Prostate gland (tissue), 2 donors: ENCODE data around the gene ACRBP. TPM values are rescaled to one million over a fixed set of nuclear protein-coding genes. Genes with fewer than 3 reads are reported as not detected.

ENCODE experiments used
- DNase-seq: peaks from one replicate; pipeline ENCODE4 v3.0.0-alpha.2; 2019; ENCODE audit warnings: low spot score
- H3K27ac ChIP-seq, 2 donors: fragments of 200-600 bp; sonication (generic); 2 replicates each; pipeline ENCODE4 v1.5.1; 2017 to 2019
- H3K27me3 ChIP-seq: fragments of 200-600 bp; sonication (generic); replicated peaks from 2 replicates; pipeline ENCODE4 v1.5.1; 2019; ENCODE audit not compliant: insufficient read depth
- H3K36me3 ChIP-seq, 2 donors: fragments of 200-600 bp; sonication (generic); 1 replicate in 1 of 2; 2 replicates in 1 of 2; pipeline versions ENCODE4 v1.5.1 to v1.8.1; 2017 to 2019
- H3K4me1 ChIP-seq: fragments of 200-600 bp; sonication (generic); replicated peaks from 2 replicates; pipeline ENCODE4 v1.5.1; 2019
- H3K4me3 ChIP-seq, 2 donors: fragments of 200-600 bp; sonication (generic); 2 replicates each; pipeline ENCODE4 v1.5.1; 2017 to 2019
- H3K9me3 ChIP-seq: fragments of 200-600 bp; sonication (generic); 2 replicates; pipeline ENCODE4 v1.5.1; 2017
- POLR2A ChIP-seq: fragments of 450-650 bp; IDR thresholded peaks from one replicate; pipeline ENCODE4 v1.6.1; 2016; ENCODE audit warnings: antibody characterized with exemption, mild to moderate bottlenecking
- POLR2AphosphoS5 ChIP-seq: sonication (generic); formaldehyde crosslinking; IDR thresholded peaks from one replicate; pipeline ENCODE4 v1.6.1; 2017; ENCODE audit warnings: antibody characterized with exemption
- WGBS: methylation state at CpG from one replicate; pipeline ENCODE4 v1.1.5; 2018; 5-methylcytosine and 5-hydroxymethylcytosine counted together
- intact Hi-C: fragments of 100-400 bp; cut with DNase I; formaldehyde crosslinking; loops from one replicate; pipeline ENCODE4 v1.14.2; 2022
- total RNA-seq, 2 donors: library from RNA; depleted of rRNA; stranded (reverse); fragments of >200 nt; gene quantifications; one replicate each; pipeline ENCODE4 v1.1.0, GENCODE V29; 2016
- TF ChIP-seq, protein P1 (sequence below), 4 experiments: fragments of 200-600 bp in 2 of 4; fragments of 450-650 bp in 2 of 4; sonication (generic) in 2 of 4; IDR thresholded peaks; 1 replicate in 3 of 4; 2 replicates in 1 of 4; pipeline ENCODE4 v1.5.1; 2016 to 2019; ENCODE audit warnings: antibody characterized with exemption in 4 of 4, mild to moderate bottlenecking in 2 of 4, moderate library complexity in 2 of 4

Gene ACRBP
- total RNA-seq, 2 donors from 2014 or later = 2.3 to 49.6 TPM

- intact Hi-C loops = loop anchor here (5.0 kb wide), 1 partner anchor 154 kb away; the partner anchor contains the start of gene PTMS
- H3K4me3 ChIP-seq = no peak overlapping the region
Observed at GRCh38 chr12:6613015-6613775, 34.0 kb downstream of the ACRBP start.

GRCh38 chr12:6612652-6613014, 34.6 kb downstream of the ACRBP start:
- Histone ChIP-seq H3K36me3 (no peaks in the 10 kb centered on the region), H3K9me3 (no peaks in the 10 kb centered on the region), H3K27me3 (no peaks in the 10 kb centered on the region), H3K4me3 (no peak overlapping the region), H3K27ac (peak overlapping the region; percentile 86 to 94), H3K4me1 (peaks cover 14% of the 10 kb centered on the region)
- intact Hi-C loops = loop anchor here (5.0 kb wide), 1 partner anchor 155 kb away; the partner anchor contains the start of gene PTMS
- DNase-seq = no peak
- TF ChIP-seq POLR2AphosphoS5 = no peak
- 8% methylated on average over 7 of the region's 7 CpGs for WGBS

More at GRCh38 chr12:6613015-6613775, 34.0 kb downstream of the ACRBP start:
- H3K27me3 ChIP-seq = no peaks in the 10 kb centered on the region
- H3K27ac ChIP-seq = peak overlapping the region; percentile 86 to 94
- H3K4me1 ChIP-seq = peaks cover 14% of the 10 kb centered on the region
- WGBS = under 1% methylated on average over 17 of the region's 17 CpGs
- peak; percentile 60 for TF ChIP-seq POLR2AphosphoS5
- TF ChIP-seq, protein P1, sequence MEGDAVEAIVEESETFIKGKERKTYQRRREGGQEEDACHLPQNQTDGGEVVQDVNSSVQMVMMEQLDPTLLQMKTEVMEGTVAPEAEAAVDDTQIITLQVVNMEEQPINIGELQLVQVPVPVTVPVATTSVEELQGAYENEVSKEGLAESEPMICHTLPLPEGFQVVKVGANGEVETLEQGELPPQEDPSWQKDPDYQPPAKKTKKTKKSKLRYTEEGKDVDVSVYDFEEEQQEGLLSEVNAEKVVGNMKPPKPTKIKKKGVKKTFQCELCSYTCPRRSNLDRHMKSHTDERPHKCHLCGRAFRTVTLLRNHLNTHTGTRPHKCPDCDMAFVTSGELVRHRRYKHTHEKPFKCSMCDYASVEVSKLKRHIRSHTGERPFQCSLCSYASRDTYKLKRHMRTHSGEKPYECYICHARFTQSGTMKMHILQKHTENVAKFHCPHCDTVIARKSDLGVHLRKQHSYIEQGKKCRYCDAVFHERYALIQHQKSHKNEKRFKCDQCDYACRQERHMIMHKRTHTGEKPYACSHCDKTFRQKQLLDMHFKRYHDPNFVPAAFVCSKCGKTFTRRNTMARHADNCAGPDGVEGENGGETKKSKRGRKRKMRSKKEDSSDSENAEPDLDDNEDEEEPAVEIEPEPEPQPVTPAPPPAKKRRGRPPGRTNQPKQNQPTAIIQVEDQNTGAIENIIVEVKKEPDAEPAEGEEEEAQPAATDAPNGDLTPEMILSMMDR (IDR thresholded peaks at IDR 0.05) = peak in 1 of 4 experiments; percentile 25
- no peak for TF ChIP-seq POLR2A
- H3K36me3 ChIP-seq = no peaks in the 10 kb centered on the region
- H3K9me3 ChIP-seq = no peaks in the 10 kb centered on the region
- peak; percentile 81 for DNase-seq

DNA sequence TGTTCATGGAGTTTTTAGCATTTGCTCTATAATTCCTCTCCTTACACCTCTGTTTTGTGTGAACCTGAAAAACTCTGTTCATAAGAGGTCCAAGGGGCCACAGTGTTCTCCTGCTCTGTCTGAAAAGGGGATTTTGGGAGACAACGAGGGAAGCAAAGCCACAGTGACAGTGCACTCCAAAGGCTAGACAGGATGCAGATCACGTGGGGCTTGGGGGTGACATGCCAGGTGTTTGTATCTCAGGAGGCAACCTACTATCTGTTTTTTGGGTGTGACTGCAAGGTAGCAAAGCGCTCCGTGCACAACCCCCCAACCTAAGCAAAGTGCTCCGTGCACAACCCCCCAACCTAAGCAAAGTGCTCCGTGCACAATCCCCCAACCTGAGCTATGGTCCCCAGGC, 35.0 kb downstream of the ACRBP start:
- Histone ChIP-seq H3K36me3 (no peaks in the 10 kb centered on the region), H3K27ac (peak overlapping the region; percentile 86 to 94), H3K4me1 (peaks cover 14% of the 10 kb centered on the region), H3K4me3 (no peak overlapping the region), H3K9me3 (no peaks in the 10 kb centered on the region), H3K27me3 (no peaks in the 10 kb centered on the region)
- DNase-seq = no peak
- intact Hi-C loops = loop anchor here (5.0 kb wide), 1 partner anchor 155 kb away; the partner anchor contains the start of gene PTMS
- TF ChIP-seq POLR2AphosphoS5 (no peak), POLR2A (no peak)
- TF ChIP-seq, protein P1 (IDR thresholded peaks at IDR 0.05) = no peak
- WGBS = 48% methylated on average over 6 of the region's 6 CpGs

DNA sequence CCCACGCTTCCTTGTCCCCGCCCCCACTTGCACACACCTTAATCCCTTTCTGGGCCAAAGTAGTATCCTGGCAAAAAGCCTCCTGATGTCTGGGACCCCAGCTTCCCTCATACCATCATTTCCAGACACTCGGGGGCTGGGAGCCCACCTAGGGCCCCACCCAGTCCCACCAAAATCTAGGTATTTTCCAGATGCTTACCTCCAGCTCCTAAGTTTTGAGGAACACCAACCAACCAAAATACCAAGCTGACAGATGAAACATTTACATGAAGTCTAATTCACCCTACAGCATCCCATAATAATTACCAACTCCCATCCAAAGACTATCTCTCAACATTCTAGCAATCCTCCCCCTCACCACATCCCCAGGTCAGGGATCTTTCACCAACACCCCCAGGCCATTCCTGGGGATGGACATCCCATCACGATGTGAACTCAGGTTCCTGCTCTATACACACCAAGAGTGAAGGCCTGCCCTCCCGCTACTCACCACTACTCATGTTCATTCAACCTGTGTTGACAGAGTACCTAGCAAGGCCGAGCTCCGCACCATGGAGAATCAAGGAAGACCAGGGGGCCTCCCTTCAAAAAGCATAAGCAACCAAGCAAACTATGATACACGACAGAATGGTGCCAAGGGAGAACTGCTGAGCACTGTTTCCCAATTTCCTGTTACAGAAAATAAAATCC, 38.5 kb downstream of the ACRBP start:
- TF ChIP-seq POLR2AphosphoS5 = no peak
- TF ChIP-seq, protein P1 (IDR thresholded peaks at IDR 0.05) = no peak
- TF ChIP-seq POLR2A = no peak
- Histone ChIP-seq H3K4me3 (no peak overlapping the region), H3K9me3 (no peaks in the 10 kb centered on the region), H3K4me1 (peaks cover 30% of the 10 kb centered on the region), H3K27me3 (no peaks in the 10 kb centered on the region), H3K27ac (peak overlapping the region; percentile 66 to 96), H3K36me3 (no peaks in the 10 kb centered on the region)
- intact Hi-C loops = loop anchor here (5.0 kb wide), 1 partner anchor 41 kb away; the partner anchor contains the start of gene NOP2
- WGBS = 55% methylated on average over 8 of the region's 8 CpGs
- DNase-seq = no peak
